ENCODE data around the gene MAFF.
"Not testable (repeated sequence)": the region's sequence is repeated elsewhere in the genome, so short reads cannot be mapped to it uniquely, and the experiment has no call there.

Gene MAFF

DNA sequence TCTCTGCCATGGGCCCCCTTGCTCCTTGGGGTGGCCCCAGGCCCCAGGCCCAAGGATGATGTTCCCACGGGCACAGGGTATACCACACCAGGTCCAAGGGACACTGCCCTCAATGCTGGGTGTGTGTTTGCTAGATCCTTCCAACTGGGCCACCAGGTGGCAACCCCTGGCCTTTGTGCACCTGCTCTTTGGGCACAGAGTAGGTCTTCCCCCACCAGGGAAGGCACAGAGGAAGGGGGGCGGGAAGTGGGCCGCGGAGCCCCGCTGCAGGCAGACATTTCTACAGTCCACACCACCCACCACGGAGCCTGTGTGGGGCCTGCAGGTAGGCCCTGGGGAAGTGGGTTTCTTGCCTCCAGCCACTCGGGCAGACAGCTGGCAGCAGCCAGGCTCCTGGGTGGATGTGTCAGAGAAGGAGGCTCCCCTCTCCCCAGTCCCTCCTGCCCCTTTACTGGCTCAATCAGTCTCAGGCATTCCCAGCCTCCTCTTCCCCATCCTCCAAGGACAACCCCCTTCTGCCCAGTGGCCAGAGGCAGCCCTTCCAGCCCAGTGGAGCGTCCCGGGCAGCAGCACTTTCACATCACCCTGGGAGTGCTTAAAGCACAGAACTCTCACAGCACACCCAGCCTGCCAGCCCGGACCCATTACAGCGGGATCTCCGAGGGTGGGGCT lies 21.6 kb downstream of the MAFF start:
- no peak for DNase-seq (ENCODE audit: low read depth)

DNA sequence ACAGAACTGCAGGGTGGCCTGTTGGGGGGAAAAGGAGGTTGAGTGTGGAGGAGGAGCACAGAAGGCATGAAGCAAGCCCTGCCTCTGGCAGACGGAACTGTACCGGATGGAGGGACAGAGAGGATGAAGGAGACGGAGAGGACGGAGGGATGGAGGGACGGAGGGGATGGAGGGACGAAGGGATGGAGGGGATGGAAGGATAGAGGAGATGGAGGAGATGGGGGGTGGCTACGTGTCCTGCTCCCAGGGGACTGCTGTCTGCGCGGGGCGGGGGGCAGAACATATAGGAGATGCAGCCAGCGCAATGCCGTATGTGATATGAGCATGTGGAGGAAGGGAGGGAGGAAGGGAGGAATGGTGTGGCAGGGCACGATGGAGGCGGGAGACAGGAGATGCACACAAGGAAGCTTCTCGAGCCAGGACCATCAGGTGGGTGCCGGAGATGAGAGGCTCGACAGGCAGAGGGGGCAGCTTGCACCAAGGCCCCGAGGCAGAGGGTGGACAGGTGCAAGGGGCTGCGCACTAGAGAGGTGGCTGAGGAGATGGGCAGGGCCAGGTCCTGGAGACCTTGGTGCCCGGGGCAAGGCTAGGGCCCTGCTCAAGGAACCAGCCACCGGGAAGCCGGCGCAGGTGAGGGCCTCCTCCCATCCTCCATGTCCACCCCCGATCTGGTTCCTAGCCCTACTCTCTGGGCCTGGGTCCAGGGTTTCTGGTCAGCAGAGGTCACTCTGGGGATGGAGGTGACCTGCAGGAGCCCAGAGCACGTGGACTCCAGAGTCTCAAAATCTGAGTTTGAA lies 25.3 kb downstream of the MAFF start:
- DNase-seq (ENCODE audit: low read depth) = no peak

DNA sequence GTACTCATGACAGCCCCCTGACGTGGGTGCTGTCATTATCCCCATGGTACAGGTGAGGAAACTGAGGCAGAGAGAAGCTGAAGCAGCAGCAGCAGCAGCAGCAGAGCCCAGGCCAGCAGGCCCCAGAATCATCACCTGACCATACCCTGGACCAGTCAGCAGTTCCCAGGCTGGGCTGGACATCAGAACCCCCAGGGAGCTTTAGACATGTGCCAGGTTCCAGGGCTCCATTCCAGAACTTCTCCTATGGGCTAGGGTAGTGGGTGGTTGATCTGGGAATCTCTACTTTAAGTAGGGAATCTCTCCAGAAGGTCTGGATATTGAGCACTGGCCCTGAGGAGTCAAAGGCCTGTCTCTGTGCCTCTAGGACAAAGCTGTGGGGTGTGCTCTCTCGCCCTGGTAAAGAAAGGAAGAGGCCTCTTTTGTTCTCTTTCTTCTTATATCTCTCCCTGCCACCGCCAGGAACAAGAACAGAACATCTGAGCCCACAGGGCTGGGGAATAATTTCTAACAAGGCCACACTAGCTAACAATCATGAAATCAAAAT lies 26.6 kb downstream of the MAFF start:
- DNase-seq (ENCODE audit: low read depth) = no peak

DNA sequence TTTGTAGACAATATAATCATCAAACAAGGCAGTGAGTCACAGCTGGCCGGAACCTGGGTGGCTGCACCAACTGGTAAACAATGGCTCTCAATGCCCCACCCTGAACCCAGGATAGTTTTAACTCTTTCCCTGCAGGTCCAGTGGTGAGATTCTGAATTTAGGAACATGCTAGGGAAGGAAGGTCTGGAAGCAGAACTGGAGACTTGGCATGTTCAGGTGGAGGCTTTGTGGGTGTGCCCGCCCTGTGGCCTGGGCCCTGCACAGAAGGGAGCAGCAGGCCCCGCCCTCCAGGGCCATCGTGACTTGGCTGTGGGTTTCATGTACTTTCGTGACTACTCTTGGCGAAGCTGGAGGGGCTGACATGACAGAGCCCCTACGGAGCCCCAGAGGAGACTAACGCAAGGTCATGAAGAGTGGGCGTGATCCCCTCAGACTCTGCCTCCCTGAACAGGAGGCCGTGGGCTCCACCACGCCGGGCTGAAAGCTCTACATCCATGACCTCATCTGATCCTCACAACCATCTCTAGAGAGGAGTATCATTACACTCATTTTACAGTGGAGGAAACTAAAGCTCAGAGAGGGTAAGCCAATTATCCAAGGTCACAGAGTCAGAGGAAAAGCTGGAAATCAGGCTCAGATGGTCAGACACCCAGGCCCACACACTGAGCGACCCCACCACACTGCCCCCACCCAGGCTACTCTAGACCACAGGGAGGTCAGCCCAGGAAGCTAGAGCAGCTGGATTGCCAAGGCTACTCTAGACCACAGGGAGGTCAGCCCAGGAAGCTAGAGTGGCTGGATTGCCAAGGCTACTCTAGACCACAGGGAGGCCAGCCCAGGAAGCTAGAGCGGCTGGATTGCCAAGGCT lies 27.3 kb downstream of the MAFF start:
- DNase-seq (ENCODE audit: low read depth) = no peak

DNA sequence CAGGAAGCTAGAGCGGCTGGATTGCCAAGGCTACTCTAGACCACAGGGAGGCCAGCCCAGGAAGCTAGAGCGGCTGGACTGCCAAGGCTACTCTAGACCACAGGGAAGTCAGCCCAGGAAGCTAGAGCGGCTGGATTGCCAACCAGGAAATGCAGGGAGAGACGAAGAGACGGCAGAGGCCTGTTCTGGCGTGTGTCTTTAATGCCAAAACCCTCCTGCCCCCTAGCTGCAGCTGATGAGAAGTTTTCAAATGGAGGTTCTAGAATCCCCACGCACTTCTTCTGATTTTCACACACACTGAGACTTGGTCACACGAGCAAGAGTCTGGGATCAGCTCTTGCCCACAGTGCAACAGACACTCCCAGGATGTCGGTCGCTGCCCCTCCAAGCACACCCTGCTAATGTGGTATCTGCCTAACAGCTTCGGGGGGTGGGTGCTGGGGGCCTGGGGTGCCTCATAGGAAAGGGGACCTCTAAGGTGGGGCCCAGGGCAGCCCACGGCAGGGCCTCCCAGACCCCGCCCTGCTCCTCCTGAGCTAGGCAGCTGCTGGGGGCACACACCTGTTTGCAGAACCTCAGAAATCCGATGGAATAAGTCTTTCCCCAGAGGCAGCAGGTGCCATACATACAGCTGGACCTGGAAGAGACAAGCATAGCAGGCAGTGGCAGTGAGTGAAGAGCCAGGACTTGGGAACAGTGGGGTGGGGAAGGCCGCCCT lies 28.5 kb downstream of the MAFF start:
- no peak for DNase-seq (ENCODE audit: low read depth)

DNA sequence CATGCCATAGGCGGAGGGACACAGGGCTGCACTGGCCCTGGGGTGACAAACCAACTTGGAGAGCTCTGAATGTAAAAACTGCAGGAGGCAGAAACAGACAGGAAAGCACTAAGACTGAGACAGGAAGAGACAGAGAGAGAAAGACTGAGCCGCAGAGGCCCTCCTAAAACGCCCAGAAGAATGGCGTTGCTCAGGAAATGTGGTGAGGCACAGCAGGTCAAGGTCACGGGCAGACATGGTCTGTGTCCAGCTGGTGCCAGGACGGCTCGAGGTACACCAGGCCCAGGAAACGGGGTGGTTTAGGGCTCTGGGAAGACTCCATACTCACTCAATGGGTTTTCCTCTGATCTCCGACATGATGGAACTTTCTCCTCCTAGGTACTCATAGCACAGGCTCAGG lies 29.1 kb downstream of the MAFF start:
- no peak for DNase-seq (ENCODE audit: low read depth)

DNA sequence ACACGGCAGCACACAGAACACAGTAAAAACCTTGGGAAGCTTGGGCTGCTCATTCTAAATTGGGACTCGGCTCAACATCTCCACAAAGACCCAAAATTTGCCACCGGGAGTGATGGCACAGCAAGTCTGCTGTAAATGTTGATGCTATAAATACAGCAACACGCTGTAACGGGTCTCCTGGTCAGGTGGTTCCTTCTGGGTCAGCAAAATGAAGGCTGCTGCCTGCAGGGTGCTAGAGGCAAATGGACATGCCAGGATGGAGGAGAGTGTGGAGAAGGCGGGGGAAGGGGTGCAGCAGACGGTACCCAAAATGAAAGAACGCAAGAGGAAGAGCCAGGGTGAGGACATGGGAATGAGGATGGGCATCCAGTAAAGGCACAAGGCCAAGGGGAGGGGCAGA lies 30.4 kb downstream of the MAFF start:
- no peak for DNase-seq (ENCODE audit: low read depth)

DNA sequence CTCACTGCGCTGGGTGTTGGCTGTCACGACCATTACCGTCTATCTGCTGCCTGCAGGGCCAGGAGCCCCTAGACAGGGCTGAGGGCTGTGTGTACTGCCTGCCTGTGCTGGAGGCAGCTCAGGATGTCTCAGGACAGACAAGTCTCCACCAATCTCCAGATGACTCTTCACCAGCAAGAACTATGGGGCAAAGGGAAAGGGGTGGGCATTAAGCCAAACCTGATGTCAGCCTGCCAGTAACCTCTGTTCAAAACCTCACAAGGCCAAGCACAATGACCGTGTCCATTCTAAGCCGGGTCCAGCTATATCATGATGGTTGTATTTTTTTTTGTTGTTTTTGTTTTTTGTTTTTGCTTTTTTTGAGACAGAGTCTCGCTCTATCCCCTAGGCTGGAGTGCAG lies 31.6 kb downstream of the MAFF start:
- no peak for DNase-seq (ENCODE audit: low read depth)

DNA sequence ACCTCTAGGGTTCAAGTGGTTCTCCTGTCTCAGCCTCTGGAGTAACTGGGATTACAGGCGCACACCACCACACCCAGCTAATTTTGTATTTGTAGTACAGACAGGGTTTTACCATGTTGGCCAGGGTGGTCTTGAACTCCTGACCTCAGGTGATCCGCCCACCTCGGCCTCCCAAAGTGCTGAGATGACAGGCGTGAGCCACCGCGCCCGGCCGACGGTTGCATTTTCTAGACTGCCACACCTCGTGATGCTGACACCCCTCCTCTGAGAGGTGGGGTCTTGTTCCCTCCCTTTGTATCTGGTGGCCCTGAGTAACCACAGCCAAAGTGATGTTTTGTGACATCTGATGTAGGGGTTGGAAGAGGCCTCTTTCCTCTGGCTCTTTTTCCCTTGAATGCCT lies 32.1 kb downstream of the MAFF start:
- DNase-seq (ENCODE audit: low read depth) = not testable (repeated sequence)

DNA sequence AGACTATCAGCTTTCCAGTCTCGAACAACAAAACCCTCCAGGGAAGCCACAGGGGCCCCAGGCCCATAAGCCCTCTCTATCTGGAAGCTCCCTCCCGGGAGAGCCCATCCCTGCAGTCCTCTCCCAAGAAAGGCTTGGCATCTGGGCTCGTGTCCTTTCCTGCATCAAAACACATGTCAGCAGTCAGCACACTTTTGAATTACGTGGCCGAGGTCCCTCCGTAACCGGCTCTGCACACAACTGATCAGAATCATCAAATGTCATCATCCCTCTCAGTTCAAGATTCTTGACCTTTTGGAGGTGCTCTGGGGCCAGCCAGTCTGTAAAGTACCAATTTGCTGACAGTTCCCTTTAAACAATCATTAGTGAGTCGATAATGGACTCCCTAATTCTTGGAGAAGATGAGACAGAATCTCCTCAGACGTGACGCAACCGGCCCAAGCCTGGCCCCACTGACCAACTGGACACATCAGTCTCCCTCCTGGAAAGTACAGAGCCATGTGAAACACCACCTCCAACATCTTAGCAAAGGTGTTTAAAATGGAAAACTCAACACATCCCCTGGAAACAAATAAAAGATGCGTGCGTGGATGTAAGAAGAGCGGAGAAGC lies 33.6 kb downstream of the MAFF start:
- no peak for DNase-seq (ENCODE audit: low read depth)

DNA sequence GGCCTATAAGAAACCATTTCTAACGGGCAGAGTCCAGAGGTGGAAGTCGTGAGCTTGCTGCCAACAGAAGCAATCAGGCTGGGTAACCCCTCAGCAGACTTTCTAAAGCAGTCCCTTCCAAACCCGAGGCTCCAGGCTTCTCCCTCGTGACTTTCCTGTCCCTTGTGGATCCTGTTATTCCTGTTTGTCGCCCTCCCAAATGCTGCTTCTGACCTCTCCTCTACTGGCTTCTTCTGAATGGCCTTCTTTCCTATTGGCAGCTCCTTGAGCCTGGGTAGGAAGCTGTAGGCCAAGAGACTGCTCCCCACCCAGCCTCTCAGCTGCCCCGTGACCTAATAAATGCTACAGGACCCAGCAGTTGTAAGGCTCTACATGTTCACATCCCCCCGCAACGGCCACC lies 35.0 kb downstream of the MAFF start:
- DNase-seq (ENCODE audit: low read depth) = no peak

DNA sequence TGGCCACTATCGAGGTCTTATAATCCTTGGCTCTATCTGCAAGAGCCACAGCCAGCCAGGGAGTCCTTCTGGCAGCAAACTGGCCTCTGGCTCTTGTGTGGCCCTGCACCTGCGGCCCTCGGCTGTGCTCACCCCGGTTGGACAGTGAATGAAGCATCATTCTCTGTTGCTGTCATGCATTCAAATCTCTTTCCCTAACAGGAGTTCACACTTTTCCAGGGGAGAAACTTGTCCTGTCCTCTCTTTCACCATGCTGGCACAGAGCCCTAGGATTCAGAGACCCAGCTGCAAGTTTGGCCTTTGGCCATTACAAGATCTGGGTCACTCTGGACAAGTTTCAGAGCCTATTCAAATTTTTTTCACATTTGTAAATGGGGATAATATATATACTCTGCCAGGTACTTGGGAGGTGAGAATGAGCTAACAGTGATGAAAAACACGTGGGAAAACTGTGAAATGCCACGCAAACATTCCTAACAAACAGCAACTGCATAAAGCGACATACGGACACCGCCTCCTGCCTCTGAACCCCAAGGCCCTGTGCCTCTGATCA lies 36.8 kb downstream of the MAFF start:
- no peak for DNase-seq (ENCODE audit: low read depth)

DNA sequence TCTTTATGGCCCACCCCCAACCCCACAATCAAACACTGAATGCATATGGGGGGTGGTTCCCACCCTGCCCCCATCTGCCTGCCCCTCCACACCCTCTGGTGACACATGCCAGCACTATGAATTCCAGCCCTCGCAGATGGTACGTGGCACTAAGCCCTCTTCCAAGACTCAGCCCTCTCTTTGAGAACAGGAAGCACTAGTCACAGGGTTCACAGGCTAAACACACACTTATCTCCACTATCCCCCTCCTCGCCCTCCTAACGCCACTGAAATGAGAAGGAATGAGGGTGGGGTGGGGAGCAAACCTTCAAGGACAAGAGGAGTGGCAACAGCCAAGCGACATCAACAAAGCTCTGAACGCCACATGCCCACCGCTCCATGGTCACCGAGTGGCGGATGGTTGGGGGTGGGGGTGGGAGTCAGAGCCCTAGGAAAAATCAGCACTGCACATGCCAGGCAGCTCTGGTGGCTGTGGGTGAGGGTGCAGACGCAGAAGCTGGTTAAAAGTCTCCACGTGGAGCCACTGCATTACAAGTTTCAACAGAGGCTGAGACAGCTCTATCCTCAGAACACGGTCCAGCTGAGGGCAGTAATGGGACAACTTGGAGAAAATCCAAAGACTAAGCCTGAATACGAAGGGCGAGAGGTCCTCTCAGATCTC lies 37.4 kb downstream of the MAFF start:
- no peak for DNase-seq (ENCODE audit: low read depth)

DNA sequence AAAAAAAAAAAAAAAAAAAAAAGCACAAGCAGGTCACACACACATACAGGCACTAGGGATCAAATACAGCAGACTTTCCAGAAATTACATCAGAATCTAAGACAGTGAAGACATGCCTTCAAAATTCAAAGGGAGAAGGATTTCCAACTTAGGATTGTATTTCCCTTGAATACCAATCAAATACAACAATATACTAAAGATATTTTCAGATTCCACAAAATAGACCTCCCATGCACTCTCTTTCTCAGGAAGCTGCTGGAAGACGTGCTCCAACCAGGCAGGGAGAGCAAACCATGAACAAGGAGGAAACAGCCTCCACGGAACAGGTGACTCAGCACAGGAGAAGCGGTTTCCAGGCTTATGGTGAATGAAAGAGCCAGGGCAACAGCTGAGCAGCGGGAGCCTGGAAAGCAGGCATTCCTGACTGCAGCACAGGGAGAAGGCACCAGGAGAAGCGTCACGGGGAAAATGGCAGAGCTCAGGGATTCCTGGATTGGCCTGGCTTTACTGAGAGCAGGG lies 39.0 kb downstream of the MAFF start:
- DNase-seq (ENCODE audit: low read depth) = no peak

DNA sequence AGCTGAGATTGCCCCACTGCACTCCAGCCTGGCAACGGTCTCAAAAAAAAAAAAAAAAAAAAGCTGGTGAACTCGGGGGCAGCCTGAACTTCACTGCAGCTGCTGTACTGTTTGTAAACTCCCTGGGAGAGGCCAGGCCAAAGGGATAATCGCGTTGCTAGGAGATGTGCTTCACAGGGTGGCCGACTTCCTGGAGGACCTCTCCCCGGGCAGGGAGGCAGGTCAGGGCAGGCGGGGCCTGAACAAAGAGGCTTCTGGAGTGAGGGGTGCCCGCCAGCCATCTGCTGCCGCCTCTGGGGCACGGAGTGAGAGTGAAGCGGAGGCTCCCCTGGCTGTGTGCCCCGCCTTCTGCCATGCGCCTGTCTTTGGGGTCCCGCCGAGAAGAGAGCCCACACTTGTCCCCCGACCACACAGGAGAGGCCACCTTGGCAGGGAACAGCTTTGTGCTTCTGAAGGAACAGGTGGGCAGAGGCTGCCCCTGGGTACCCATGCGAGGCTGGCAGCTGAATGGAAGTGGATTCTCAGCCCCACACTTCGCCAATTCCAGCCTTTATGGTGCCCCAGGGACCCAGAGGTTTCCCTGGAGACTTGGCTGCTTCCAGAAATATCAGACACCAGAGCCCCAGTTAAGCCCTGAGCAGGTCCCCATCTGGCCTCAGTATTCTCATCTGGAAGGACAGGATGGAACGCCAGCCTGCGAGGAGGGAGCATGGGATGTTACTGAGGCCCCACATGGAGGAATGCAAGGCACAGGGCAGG lies 41.4 kb downstream of the MAFF start:
- DNase-seq (ENCODE audit: low read depth) = no peak

DNA sequence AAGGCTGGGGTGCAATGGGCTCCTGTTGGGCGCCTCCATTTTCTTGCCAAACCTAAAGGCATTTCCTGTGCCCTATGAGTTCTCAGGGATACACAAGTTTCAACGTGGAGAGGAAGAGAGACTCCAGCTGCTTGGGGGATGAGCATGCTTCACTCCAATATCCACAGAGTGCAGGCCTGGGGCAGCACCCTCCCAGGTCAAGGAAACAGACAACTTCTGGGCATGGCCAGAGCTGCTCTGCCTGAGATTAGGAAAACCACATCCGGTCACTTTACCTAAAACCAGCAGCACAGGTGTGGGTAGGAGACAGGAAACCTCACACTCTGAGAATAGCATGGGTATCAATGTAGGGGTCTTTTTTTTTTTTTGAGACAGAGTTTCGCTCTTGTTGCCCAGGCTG lies 42.3 kb downstream of the MAFF start:
- no peak for DNase-seq (ENCODE audit: low read depth)

DNA sequence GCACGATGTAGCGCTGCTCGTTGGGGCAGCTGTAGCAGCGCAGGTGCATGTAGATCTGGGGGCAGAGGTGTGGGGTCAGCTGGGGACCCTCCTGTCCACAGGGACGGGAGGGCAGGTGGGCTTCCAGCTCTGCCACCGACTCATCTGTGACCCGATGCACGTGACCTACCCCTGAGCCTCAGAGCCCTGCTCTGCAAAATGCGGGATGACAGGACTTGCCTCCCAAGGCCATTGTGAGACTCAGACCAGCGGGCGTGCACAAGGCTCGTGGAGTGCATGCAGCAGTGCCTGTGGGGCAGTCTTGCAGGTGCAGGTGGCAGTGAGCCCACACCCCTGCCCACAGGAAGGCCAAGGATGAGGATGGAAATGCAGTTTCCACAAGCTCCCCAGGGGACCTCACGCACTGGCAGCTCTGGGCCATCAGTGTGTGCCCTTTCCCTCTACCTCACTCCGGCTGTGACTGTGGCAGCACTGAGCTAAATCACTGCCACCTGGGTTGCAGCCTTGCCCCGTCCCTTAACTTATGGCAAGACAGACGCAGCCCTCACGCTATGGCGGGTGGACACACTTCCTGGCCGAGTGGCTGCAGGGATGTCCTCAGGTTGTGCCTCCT lies 44.4 kb downstream of the MAFF start:
- DNase-seq (ENCODE audit: low read depth) = no peak

DNA sequence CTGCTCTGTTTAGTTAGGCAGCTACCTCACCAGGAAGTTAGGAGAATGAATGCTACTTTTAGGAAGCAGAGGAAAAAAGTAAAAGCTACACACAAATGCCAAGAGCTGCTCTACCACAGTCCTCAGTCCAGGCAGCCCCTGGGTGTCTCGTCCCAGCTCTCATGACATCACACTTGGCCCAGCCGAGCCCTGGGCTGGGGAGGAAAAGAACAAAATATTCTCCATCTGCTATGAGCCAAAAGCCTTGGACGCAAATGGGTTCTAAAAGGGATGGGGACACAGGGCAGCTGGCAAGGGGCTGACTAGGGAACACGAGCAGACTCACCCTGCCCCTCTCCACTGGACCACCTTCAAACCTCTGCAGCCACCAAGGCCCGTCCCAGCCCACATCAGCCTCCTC lies 44.9 kb downstream of the MAFF start:
- no peak for DNase-seq (ENCODE audit: low read depth)

DNA sequence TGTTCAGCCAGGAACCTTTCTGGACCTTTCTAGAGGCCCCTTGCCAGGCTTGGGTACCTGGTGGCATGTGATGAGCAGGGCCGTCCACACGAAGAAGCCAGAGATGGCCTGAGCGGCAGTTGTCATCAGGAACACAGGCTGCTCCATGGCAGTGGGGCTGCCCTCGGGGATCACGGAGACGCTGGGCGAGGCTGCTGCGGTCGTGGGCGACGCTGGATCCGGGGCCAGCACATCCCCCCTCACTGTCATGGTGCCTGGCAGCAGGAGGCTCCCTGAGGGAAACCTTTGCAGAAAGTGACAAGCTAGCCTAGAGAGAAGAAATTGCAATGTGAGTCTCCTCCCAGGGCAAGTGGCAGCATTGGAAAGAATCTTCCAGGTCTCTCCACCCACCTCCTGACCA lies 45.9 kb downstream of the MAFF start:
- DNase-seq (ENCODE audit: low read depth) = no peak
